IPS DF 19.7 (cell line): ENCODE results near the gene CCNL2.

Experiments
- DNase-seq: peaks from one replicate; pipeline ENCODE4 v3.0.0-alpha.2; 2013; ENCODE audit warnings: low read depth, low spot score

Gene CCNL2

DNA sequence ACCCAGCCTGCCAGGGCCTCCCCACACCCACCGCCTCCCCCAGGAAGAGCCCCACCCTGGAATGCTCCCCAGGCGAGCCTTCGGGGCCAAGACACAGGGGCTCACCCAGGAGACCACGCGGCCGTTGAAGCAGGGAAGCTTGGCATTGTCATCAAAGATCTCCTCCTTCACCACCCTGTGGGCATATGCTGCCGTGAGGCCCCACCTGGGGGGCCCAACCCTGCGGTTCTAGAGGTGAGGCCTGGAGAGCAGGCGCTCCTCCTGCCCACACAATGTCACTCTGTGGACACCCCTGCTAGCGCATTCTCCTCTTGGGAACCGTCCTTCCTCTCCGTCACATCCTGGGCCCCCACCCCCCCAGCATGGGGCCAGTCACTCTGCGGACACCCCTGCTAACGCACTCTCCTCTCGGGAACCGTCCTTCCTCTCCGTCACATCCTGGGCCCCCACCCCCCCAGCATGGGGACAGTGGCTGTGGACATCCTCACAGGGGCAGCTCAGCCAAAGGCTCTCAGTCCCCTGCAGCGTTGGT, 56.5 kb downstream of the CCNL2 start:
- DNase-seq = no peak

DNA sequence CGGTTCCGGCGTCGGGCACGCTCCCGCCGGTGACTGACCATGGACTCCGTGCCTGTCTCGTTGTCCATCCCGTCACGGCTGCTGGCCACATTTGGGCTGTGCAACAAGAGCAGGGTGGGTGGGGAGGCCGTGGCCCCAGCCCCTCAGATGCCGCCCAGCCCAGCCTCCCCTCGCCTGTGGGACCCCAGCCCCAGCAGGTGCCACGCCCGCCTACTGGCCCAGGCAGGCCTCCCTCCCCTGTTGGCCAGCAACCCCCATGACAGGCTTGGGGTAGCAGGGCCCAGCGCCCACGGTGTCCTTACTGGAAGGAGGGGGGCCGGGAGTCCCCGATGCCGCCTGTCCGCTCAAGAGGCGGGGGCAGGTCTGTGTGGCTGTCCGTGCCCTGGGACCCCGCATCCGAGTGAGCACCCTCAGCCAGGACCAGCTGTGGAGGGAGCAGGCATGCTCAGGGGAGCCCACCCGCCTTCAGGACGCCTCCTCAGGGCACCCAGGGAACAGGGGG, 57.0 kb downstream of the CCNL2 start:
- DNase-seq = no peak

DNA sequence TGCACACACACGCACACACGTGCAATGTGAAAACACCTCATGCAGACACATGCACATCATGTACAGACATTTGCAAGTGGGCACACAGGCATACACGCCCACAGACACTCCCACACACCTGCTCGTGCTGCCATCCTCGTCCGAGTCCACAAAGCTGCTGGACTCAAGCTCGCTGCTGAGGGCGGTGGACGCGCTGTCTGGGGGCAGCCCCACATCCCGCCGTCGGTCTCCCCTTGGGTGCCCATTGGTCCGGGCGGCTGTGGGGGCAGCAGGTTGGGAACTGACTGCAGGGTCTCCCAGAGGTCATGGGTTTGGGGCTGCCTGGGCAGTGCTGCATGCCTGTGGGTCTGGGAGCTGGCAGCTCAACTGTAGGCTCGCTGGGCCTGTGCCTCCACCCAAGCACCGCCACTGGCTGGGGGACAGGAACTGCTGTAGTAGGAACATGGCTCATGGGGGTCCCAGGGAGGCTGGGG, 57.5 kb downstream of the CCNL2 start:
- no peak for DNase-seq

DNA sequence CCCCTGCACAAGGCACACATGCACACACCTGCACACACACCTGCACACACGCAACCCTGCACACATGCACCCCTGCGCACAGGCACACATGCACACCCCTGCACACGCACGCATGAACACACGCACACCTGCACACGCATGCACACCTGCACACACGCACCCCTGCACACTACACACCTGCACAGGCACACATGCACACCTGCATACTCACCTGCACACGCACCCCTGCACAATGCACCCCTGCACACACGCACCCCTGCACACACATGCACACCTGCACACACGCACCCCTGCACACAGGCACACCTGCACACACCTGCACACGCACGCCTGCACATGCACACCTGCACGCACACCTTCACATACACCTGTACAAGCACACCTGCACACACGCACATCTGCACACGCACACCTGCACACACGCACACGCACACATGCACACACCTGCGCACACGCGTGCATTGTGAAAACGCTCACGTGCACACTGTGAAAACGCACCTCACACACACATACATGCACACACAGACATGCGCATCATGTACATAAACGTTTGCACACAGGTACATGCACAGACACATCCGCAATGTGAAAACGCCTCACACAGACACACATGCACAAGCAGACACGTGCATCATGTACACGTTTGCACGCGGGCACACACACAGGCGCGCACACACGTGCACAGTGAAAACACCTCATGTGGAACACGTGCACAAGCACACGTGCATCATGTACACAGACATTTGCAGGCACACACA, 58.2 kb downstream of the CCNL2 start:
- DNase-seq = no peak

DNA sequence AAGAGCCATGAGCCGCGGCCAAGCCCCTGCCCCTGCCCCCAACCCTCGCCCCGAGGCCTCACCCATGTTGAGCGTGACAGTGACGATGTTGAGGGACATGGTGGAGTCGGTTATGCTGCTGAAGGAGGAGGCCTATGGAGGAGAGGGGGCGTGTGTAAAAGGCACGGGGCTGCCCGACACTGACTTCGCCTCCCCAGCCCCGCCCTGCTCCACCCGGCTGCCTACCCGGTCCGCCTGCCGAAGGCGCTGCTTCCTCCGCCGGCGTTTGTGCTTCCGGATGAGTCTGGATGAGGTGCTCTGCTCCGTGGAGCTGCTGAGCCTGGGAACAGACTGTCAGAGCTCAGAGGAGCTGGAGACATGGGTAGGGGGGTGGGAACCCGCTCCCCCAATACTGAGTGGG, 59.0 kb downstream of the CCNL2 start:
- no peak for DNase-seq

DNA sequence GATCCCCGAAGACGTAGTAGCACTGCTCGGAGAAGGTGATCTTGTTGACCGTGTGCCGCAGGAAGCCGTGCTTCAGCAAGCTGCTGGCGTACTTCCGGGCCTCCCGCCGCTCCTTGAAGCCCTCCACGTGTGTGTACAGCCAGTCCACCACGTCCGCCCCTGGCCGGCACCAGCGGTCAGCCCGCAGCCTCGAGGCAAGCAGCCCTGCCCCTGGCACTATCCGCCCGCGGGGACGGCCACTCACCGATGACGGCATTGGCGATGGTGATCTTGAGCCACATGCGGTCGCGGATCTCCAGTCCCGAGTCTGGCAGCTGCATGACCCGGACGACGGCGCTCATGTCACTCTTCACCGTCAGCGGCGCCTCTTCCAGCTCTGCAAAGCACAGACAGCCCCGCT, 60.9 kb downstream of the CCNL2 start:
- DNase-seq = no peak

DNA sequence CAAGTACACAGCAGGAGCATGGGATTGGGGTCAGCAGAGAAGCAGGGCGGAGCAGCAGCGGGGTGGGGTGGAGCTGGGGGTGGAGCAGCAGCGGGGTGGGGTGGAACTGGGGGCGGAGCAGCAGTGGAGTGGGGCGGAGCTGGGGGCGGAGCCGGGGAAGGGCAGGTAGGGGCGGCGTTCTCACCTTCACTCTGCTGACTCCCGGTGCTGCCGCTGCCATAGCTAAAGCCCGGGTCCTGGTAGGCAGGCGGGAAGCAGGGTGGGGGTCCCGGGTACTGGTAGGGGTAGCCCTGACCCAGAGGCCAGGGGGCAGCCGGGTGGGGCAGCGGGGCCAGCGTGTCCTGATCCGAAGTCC, 61.4 kb downstream of the CCNL2 start:
- DNase-seq = no peak

DNA sequence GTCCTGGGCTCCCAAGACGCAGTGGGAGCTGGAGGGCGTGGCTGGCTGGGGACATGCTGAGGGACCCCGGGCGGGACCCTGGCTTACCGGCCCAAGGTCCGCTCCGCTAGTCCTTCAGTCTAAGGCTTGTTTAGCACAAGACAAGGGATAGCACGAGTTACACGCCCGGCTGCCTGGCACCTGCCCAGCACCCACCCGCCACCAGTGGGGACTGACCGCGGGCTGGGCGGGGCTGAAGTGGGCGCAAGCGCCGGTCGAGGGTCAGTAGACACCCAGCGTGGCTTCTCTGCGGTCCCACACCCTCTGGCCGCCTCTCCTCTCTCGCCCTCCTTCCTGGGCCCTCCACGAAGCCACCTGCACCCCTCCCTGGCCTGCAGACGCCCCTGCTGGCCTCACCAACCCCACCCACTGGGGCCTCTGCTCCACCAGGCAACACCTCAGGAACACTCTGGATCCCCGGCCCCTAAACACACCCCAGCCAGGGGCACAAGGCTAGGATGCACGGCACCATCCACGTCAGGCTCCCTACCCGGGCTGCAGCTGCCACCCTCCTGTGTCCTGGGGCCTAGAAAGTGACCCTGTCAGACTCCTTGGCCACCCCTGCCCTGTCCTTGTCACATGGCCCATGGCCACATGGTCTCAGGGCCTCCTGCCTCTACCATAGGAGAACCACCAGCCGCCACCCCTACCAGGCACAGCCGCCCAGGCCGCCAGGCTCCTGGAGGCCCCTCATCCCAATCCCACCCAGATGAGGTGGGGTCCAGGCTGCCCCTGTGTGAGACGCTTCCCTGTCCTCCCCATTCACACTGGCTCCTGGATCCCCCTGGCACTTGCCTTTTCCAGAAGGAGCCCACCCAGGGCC, 62.0 kb downstream of the CCNL2 start:
- no peak for DNase-seq

DNA sequence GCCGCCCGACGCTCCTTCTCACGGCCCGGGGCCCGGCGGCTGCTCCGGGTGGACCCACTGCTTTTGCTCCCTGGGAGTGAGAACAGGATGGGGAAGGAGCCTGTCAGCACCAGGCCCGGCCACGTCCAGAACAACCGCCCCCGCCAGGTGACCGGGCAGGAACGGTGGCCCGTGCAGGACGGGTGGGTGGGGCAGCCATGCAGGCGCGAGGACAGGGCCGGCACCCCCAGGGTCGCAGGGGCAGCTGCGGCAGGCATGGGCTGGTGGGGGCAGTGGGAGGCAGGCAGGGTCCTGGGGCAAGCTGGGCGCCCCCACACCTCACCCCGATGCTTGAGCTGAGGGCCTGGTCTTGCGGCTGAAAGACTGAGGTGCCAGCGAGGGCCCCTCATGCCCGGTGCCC, 62.7 kb downstream of the CCNL2 start:
- no peak for DNase-seq

DNA sequence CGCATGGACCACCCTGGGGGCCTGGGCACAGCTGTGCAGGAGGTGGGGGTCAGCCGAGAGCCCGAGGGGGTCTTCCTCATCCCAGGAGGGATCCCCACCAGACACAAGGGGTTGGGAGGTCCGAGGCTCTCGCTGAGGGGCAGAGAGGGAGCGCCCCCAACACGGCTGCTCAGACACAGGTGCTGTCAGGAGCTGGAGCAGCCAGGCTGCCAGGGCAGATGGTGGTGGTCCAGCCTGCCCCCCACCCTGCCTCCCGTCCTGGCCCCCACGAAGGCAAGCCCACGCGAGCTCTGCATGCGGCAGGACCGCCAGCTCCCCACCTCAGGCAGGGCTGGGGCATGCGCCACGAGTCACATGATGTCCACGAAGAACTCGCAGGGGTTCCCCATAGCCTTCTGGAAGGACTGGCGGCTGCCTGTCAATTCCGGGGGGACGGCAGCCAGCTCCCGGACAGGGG, 63.3 kb downstream of the CCNL2 start:
- no peak for DNase-seq
